ENCODE measurements around the gene APOL1.
"Not testable (repeated sequence)": the region's sequence is repeated elsewhere in the genome, so short reads cannot be mapped to it uniquely, and the experiment has no call there.

Gene APOL1

DNA sequence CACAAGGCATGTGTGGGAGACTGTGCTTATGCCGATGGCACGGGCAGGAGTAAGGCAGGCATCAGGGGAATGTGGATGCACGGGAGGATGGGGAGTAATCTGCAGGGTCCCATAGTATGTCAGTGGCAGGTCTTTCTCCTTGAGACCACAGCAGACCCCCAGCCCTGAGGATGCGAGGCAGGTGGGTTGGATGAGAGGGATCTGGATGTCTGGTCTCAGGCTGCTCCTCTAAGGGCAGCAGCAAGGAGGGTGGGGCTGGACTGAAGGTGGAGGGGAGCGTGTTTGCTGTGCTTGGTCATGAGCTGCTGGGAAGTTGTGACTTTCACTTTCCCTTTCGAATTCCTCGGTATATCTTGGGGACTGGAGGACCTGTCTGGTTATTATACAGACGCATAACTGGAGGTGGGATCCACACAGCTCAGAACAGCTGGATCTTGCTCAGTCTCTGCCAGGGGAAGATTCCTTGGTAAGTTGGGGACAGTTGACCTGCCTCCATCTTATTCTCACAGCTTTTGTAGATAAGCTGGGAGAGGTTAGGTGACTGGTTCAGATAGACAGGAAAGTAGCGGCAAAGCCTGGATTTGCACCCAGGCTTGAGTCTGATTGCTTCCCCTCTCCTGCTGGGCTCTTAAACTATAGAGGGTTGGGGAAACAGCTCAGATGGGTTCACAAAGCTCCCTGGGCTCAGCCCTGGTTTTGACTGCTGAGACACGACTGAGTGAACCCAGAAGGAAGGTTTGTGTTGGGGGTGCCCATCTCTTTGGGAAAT, at the start of gene APOL1:
APOL1 (plus strand) TSS at position 380 of the 769 bp plus-strand sequence. CDS start 1,823 bp downstream, outside the sequence.
- in situ Hi-C loops (cut with MboI; ENCODE audit: low sequenced_read_pairs): no loop called here

- in situ Hi-C loops (cut with MboI; ENCODE audit: low sequenced_read_pairs): not testable (repeated sequence)
Observed at GRCh38 chr22:36203441-36203840, 49.5 kb upstream of the APOL1 start.

- in situ Hi-C loops (cut with MboI; ENCODE audit: low sequenced_read_pairs): no loop called here
Observed at GRCh38 chr22:36204001-36204631, 48.8 kb upstream of the APOL1 start.

DNA sequence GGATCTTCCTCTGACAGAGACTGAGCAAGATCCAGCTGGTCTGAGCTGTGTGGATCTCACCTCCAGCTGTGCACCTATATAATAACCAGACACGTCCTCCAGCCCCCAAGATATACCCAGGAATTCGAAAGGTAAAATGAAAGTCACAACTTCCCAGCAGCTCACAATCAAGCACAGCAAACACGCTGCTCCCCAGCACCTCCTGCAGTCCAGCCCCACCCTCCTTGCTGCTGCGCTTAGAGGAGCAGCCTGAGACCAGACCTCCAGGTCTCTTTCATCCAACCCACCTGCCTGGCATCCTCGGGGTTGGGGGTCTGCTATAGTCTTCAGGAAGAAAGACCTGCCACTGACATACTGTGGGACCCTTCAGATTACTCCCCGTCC, 48.3 kb upstream of the APOL1 start:
- in situ Hi-C loops (cut with MboI; ENCODE audit: low sequenced_read_pairs): no loop called here

GRCh38 chr22:36205573-36205972, 47.4 kb upstream of the APOL1 start:
- in situ Hi-C loops (cut with MboI; ENCODE audit: low sequenced_read_pairs): not testable (repeated sequence)

GRCh38 chr22:36206255-36206654, 46.7 kb upstream of the APOL1 start:
- in situ Hi-C loops (cut with MboI; ENCODE audit: low sequenced_read_pairs): no loop called here

DNA sequence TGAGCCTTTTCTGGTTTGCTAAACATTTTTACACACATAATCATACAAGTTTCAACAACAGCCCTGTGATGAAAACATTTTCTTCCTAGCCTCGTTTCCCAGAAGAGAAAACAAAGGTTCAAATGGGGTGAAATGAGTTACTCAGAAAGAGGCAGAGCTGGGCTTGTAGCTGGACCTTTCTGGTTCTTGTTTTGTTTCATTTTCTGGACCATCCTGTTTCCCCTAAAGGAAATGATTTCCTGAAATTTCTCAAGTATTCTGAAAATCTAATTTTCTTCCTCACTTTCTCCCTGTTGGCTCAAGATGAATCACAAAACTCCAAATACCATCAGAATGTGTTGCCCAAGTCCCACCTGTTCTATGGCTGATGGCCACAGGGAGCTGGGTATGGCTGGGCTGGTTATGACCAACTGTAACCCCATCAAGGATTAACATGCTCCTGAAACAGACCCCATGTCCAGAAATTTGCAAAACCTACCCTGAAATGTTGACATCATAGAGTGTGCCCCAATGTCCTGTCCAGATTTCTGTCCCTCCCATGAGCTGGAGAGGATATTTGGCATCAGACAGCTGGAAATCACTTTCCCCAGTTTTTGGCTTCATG, 44.7 kb upstream of the APOL1 start:
- in situ Hi-C loops (cut with MboI; ENCODE audit: low sequenced_read_pairs): no loop called here

GRCh38 chr22:36208914-36209313, 44.0 kb upstream of the APOL1 start:
- in situ Hi-C loops (cut with MboI; ENCODE audit: low sequenced_read_pairs): no loop called here

- in situ Hi-C loops (cut with MboI; ENCODE audit: low sequenced_read_pairs): not testable (repeated sequence)
Observed at GRCh38 chr22:36209488-36209908, 43.4 kb upstream of the APOL1 start.

GRCh38 chr22:36210224-36210623, 42.7 kb upstream of the APOL1 start:
- in situ Hi-C loops (cut with MboI; ENCODE audit: low sequenced_read_pairs): no loop called here

DNA sequence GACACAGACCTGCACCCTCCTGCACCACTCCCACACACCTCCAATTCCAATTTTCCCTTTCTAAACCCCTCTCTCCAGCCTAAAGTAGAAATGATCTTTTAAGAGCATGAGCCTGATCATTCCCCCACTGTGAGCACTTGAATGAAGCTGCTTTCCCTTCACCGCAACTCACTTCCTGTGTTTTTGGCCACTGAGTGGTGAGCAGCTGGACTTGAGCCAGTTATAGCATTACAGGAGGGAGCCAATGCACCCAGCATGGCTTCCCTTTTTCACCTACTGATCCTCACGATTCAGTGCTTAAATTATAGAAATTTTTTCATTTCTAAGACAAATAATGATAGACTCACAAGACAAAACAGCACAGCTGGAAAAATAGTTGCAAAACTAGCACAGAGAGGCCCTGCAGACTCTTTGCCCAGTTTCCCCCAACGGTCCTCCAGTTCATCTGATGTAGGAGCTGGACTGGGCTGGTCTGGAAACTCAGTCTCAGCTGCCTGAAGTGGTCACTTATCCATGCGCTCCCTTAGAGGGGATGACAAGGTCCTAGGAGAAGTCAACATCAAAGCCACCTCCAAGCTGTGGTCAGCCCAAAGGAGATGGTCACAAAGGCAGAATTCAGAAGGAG, 41.6 kb upstream of the APOL1 start:
- in situ Hi-C loops (cut with MboI; ENCODE audit: low sequenced_read_pairs): no loop called here

GRCh38 chr22:36212901-36213300, 40.0 kb upstream of the APOL1 start:
- in situ Hi-C loops (cut with MboI; ENCODE audit: low sequenced_read_pairs): no loop called here

DNA sequence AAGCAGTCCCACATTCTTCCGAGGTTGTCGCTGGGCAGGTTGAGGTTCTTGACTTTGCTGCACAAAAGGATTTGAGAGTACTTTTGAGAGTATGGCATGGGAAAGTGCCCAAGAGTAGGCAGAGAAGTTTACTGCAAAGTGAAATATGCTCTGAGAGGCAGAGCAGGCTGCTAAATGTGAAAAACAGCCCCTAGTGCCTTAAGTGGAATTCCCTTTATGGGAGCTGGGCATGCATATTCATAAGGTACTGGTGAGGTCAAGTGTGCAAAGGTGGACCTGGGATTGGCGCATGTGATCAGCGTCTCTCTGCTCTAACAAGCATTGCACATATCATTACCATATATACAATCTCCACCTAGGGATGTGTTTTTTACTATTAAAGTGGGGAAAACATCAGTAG, 39.3 kb upstream of the APOL1 start:
- in situ Hi-C loops (cut with MboI; ENCODE audit: low sequenced_read_pairs): no loop called here

DNA sequence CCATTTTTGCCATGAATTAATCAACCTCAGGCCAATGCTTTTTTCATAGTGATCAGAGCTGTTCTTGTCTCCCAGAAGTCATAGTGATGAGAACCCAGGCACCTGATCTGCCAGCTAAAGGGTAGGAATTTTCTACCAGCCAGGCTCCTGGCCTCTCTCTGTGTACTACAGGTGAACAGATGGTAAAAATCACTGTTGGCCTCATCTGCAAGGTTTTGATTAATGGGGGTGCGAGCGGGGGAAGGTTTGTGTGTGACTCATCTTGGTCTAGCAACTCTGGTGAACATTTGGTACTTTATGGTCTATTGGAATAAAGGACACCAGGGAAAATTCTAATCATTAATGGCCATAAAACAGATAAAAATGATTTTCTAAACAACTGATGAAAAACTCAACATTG, 37.0 kb upstream of the APOL1 start:
- in situ Hi-C loops (cut with MboI; ENCODE audit: low sequenced_read_pairs): no loop called here

DNA sequence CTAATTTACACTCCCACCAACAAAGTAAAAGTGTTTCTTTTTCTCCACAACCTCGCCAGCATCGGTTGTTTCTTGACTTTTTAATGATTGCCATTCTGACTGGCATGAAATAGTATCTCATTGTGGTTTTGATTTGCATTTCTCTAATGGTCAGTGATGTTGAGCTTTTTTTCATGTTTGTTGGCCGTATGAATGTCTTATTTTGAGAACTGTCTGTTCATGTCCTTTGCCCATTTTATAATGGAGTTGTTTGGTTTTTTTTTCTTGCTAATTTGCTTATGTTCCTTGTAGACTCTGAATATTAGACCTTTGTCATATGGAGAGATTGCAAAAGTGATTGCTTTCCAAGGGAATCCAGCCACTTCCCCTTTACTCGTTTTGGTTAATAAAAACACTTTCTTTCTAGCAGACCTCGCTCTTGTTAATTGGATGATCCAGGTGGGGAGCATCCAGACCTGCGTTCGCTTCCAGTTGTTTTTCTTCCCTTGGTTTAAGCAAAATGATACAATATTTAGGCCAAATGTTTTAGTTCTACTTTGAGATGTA, 34.2 kb upstream of the APOL1 start:
- in situ Hi-C loops (cut with MboI; ENCODE audit: low sequenced_read_pairs): no loop called here

GRCh38 chr22:36220451-36220921, 32.4 kb upstream of the APOL1 start:
- in situ Hi-C loops (cut with MboI; ENCODE audit: low sequenced_read_pairs): no loop called here

DNA sequence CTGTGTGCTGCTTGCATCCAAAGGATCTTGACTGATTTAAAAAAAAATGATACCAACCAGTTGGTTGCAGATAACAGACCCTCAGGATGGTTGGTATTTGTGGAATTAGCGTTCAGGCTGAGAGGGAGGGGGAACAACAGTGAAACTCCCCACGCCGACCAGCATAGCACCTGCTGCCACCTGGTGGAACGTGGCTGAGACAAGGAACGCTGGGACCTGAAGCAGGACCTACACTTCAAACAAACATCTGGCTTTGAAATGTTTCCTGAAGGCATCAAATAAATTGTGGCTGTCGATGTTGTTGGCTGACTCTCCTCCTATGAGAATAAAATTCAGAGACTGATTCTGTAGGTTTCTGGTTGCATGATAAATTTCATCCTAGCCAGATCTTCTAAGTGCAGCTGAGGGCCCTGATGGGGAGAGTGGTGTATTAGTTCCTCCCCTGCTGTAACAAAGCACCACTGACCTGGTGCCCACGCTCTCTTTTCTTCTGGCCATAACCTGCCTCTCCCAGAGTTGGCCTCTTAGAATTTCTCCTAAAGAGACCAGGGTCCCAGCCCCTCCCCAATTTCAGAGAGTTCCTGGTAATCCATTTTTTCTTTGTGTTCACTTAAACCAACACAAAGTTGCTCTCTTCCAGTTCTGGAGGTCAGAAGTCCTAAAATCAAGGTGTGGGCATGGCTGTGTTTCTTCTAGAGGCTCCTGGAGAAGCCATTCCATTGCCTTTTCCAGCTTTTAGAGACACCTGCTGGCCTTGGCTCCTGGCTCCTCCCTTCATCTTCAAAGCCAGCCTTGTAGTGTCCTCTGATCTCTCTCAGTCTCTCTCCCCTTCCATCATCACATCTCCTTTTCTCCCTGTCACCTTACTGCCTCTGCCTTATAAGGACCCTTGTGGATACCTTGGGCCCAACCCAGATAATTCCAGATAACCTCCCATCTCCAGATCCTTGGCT, 30.9 kb upstream of the APOL1 start:
- in situ Hi-C loops (cut with MboI; ENCODE audit: low sequenced_read_pairs): no loop called here

GRCh38 chr22:36222887-36223450, 30.0 kb upstream of the APOL1 start:
- in situ Hi-C loops (cut with MboI; ENCODE audit: low sequenced_read_pairs): no loop called here

- in situ Hi-C loops (cut with MboI; ENCODE audit: low sequenced_read_pairs): no loop called here
Observed at GRCh38 chr22:36223504-36223903, 29.4 kb upstream of the APOL1 start.

DNA sequence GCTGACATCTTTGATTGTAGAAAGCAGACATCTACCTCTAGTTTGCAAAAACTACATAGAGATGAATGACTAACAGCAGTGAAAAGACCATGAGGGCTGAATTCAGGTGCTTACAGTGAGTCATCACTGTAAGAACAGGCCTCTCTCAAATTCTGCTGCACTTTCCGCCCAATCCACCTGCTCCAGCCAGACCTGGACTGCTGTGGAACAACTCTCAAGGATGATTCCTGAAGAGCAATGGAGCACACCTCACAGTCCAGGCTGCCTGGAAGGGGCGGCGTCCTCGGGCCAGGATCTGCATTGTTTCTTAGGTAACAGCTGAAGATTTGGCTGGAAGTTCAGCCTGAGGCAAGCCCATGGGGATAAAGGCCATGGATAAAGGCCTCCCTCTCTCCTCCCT, 28.7 kb upstream of the APOL1 start:
- in situ Hi-C loops (cut with MboI; ENCODE audit: low sequenced_read_pairs): no loop called here

All from HL-60/S4 treated with phorbol 12-myristate 13-acetate at 8.2 ng/mL for 4 days and 3 days (cell line).